ENCODE data around the gene SLC44A5.

SLC44A5 gene

GRCh38 chr1:75588779-75589475, 22.0 kb downstream of the SLC44A5 start:
- no peak for DNase-seq

GRCh38 chr1:75587692-75588091, 23.2 kb downstream of the SLC44A5 start:
- DNase-seq = no peak

- DNase-seq = no peak
These were observed 27.6 kb downstream of the SLC44A5 start for GRCh38 chr1:75583282-75583681.

- no peak for DNase-seq
These were observed 28.1 kb downstream of the SLC44A5 start for GRCh38 chr1:75582725-75583261.

- DNase-seq = no peak
These were observed 31.9 kb downstream of the SLC44A5 start for GRCh38 chr1:75579046-75579445.

GRCh38 chr1:75575837-75576236, 35.1 kb downstream of the SLC44A5 start:
- DNase-seq = no peak

- no peak for DNase-seq
These were observed 43.7 kb downstream of the SLC44A5 start for GRCh38 chr1:75567191-75567590.

- no peak for DNase-seq
These were observed 51.1 kb downstream of the SLC44A5 start for GRCh38 chr1:75559800-75560199.

- DNase-seq = no peak
These were observed 51.8 kb downstream of the SLC44A5 start for GRCh38 chr1:75559136-75559535.

- DNase-seq = no peak
These were observed 56.0 kb downstream of the SLC44A5 start for GRCh38 chr1:75554870-75555269.

- no peak for DNase-seq
These were observed 56.7 kb downstream of the SLC44A5 start for GRCh38 chr1:75554181-75554580.

- no peak for DNase-seq
These were observed 60.4 kb downstream of the SLC44A5 start for GRCh38 chr1:75550559-75550958.

- no peak for DNase-seq
These were observed 62.0 kb downstream of the SLC44A5 start for GRCh38 chr1:75548721-75549480.

- DNase-seq = no peak
These were observed 67.2 kb downstream of the SLC44A5 start for GRCh38 chr1:75543705-75544104.

GRCh38 chr1:75542818-75543570, 67.9 kb downstream of the SLC44A5 start:
- no peak for DNase-seq

- no peak for DNase-seq
These were observed 71.4 kb downstream of the SLC44A5 start for GRCh38 chr1:75539230-75540116.

GRCh38 chr1:75533085-75533484, 77.8 kb downstream of the SLC44A5 start:
- no peak for DNase-seq

- DNase-seq = no peak
These were observed 79.3 kb downstream of the SLC44A5 start for GRCh38 chr1:75531570-75531969.

GRCh38 chr1:75529488-75529887, 81.4 kb downstream of the SLC44A5 start:
- no peak for DNase-seq

- no peak for DNase-seq
These were observed 82.9 kb downstream of the SLC44A5 start for GRCh38 chr1:75528001-75528400.

- DNase-seq = no peak
These were observed 88.5 kb downstream of the SLC44A5 start for GRCh38 chr1:75522389-75522788.

- DNase-seq = no peak
These were observed 89.3 kb downstream of the SLC44A5 start for GRCh38 chr1:75521658-75522057.

Data from stimulated activated CD4-positive, alpha-beta T cell treated with anti-CD3 and anti-CD28 coated beads, Interleukin-1b, Interleukin-23, amount 100 ng/mL, for 48 hours (primary cell).